PFSK-1 (cell line): ENCODE measurements around the gene SALL1.

ENCODE experiments used
- FOXP2 ChIP-seq: optimal IDR thresholded peaks from 2 replicates; pipeline ENCODE3; 2011; ENCODE audit warnings: borderline replicate concordance, control low read depth, inconsistent platforms; ENCODE audit not compliant: insufficient read depth; ENCODE audit errors: extremely low read length, extremely low read depth
- POLR2AphosphoS5 ChIP-seq: IDR thresholded peaks from 2 replicates; pipeline ENCODE4 v1.6.1; 2012; ENCODE audit warnings: low read depth, mild to moderate bottlenecking, control low read depth, low read length, moderate library complexity
- REST ChIP-seq, 2 experiments: IDR thresholded peaks; 2 replicates each; pipeline versions ENCODE4 v1.6.1 to v1.8.0; 2011 to 2012; ENCODE audit warnings: low read depth in 2 of 2, low read length in 2 of 2, control low read depth in 1 of 2, inconsistent platforms in 1 of 2, mild to moderate bottlenecking in 1 of 2, moderate library complexity in 1 of 2; ENCODE audit not compliant: insufficient read depth in 1 of 2
- SIN3A ChIP-seq: IDR thresholded peaks from 2 replicates; pipeline ENCODE4 v1.6.1; 2012; ENCODE audit warnings: mild to moderate bottlenecking, low read length, moderate library complexity, borderline replicate concordance; ENCODE audit not compliant: insufficient read depth
- TAF1 ChIP-seq: IDR thresholded peaks from 2 replicates; pipeline ENCODE4 v1.6.1; 2012; ENCODE audit warnings: low read length, control low read depth, borderline replicate concordance; ENCODE audit not compliant: insufficient read depth

The SALL1 gene

GRCh38 chr16:51157698-51158097 lies 6.6 kb upstream of the SALL1 start:
- TF ChIP-seq POLR2AphosphoS5 (no peak), FOXP2 (no peak), TAF1 (no peak), SIN3A (no peak), REST (IDR thresholded peaks at IDR 0.05; ENCODE audit: insufficient read depth in 1 of 2, low read depth in 2 of 2, low read length in 2 of 2) (no peak)

GRCh38 chr16:51156807-51157200 lies 5.7 kb upstream of the SALL1 start:
- TF ChIP-seq TAF1 (no peak), SIN3A (no peak), FOXP2 (no peak), REST (IDR thresholded peaks at IDR 0.05; ENCODE audit: insufficient read depth in 1 of 2, low read depth in 2 of 2, low read length in 2 of 2) (no peak), POLR2AphosphoS5 (no peak)

GRCh38 chr16:51155820-51156806 lies 5.0 kb upstream of the SALL1 start:
- no peak for TF ChIP-seq REST (IDR thresholded peaks at IDR 0.05; ENCODE audit: insufficient read depth in 1 of 2, low read depth in 2 of 2, low read length in 2 of 2)
- no peak for TF ChIP-seq SIN3A
- TF ChIP-seq FOXP2, result no peak
- TF ChIP-seq TAF1, result no peak
- no peak for TF ChIP-seq POLR2AphosphoS5

GRCh38 chr16:51155199-51155607 lies 4.1 kb upstream of the SALL1 start:
- no peak for TF ChIP-seq SIN3A
- TF ChIP-seq REST (IDR thresholded peaks at IDR 0.05; ENCODE audit: insufficient read depth in 1 of 2, low read depth in 2 of 2, low read length in 2 of 2), result no peak
- no peak for TF ChIP-seq POLR2AphosphoS5
- no peak for TF ChIP-seq TAF1
- no peak for TF ChIP-seq FOXP2
